Skin of body (tissue), 2 donors: ENCODE results near the gene GSTM4. TPM values are rescaled to one million over a fixed set of nuclear protein-coding genes. Genes with fewer than 3 reads are reported as not detected.

ENCODE experiments used
- DNase-seq: peaks from one replicate; lab custom pipeline; 2025; lab: John Stamatoyannopoulos, UW
- total RNA-seq: library from RNA; depleted of rRNA; stranded (reverse); fragments of >200 nt; gene quantifications from one replicate; pipeline ENCODE4 v1.2.3, GENCODE V29; 2014

The GSTM4 gene
- total RNA-seq, 1 donor from 2014 or later: 10.2 TPM

DNA sequence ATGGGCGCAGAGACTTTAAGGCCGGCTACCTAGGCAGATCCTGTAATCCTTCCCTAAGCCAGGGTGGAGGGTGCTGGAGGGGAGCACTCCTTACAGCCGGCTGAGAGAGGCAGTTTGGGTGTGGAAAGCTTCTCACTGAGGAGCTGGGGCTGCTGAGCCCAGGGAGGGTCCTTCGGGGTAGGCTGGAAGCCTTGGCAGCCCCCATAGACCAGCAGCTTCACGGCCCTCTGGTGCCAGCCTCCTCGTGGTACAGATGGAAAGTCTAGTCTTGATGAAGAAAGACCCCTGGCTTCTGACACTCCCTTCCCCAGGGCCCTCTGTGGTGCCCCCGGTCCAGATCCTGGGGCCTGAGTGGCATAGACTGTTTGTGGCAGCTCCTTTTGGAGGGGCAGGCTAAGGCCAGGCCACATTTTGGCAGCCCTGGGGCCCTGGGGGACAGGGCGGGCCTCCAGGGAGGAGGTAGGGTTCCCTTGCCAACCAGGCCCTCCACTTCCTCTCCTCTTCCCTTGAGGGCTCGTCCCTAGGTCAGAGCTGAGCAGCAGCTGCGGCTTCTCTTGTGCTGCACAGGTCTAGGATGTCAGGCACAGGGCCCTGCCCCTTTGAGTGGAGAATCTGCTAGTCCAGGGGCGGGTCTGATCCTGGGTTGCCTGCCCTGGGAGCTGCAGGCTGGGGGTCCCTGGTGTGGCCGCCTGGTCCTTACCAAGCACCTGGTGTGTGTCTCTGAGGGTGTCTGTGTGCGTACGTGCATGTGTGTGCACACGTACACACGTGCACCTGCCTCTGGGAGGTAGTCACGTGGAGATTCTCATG, 31.5 kb upstream of the GSTM4 start:
- no peak for DNase-seq

DNA sequence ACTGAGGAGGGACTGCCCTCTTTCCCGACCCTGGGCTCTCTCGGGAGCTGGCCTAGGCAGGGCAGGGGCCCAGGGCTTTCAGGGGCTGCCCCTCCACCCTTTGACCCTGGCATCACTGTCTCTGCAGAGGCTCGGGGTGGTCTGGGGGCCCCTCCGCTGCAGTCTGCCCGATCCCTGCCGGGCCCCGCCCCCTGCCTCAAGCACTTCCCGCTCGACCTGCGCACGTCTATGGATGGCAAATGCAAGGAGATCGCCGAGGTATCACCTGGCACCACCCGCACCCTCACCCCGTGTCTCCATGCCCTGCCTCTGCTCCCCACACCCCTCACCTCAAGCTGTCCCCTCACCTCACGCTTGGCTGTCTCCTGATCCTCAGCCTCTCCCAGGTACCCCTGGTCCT, 30.7 kb upstream of the GSTM4 start:
- no peak for DNase-seq

DNA sequence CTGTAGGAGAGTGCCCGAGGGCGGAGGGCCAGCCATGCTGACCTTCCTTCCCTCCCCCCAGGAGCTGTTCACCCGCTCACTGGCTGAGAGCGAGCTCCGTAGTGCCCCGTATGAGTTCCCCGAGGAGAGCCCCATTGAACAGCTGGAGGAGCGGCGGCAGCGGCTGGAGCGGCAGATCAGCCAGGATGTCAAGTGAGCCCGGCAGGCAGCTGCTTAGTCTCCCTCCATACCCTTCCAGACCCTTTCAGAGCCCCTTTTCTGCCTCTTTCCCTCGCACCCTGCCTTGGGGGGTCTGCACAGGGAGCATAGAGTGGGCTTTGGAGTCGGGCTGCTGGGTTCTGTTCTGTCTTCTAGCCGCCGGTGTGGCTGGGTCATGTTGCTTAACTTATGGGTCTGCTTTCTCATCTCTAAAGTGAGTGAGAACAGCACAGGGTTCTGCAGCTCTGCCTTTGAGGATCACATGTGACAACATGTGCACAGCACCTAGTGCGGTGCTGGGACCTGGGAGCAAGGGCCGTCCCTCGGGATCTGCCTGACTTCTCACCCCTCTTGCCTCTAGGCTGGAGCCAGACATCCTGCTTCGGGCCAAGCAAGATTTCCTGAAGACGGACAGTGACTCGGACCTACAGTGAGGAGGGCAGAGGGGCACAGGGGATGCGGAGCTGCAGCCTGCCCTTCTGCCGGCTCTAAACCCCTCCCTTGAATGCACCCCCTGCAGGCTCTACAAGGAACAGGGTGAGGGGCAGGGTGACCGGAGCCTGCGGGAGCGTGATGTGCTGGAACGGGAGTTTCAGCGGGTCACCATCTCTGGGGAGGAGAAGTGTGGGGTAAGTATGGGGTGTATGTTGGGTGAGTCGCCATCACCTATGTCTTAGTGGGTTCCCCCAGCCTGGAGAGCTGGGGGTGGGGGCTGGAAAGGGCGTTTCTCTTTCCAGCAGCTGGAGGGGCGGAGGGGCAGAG, 30.0 kb upstream of the GSTM4 start:
- no peak for DNase-seq

DNA sequence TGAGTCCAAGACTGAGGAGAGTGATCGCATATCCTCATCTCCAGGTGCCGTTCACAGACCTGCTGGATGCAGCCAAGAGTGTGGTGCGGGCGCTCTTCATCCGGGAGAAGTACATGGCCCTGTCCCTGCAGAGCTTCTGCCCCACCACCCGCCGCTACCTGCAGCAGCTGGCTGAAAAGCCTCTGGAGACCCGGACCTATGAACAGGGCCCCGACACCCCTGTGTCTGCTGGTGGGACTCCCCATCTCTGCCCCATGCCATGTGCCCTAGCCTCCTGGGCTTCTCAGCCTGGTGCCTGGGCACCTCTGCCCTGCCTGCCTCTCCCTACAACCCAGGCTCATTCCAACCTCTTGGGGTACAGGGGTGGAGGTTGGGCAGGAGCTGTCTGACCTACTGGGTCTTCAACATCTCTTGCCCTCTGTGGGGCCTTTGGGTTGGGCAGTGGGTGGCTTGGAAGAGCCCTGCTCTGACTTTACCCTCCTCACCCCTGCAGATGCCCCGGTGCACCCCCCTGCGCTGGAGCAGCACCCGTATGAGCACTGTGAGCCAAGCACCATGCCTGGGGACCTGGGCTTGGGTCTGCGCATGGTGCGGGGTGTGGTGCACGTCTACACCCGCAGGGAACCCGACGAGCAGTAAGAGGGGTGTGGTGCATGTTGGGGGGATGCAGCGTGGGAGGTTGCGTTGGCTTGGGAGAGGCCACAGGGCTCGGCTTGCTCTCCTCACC, 29.1 kb upstream of the GSTM4 start:
- no peak for DNase-seq

DNA sequence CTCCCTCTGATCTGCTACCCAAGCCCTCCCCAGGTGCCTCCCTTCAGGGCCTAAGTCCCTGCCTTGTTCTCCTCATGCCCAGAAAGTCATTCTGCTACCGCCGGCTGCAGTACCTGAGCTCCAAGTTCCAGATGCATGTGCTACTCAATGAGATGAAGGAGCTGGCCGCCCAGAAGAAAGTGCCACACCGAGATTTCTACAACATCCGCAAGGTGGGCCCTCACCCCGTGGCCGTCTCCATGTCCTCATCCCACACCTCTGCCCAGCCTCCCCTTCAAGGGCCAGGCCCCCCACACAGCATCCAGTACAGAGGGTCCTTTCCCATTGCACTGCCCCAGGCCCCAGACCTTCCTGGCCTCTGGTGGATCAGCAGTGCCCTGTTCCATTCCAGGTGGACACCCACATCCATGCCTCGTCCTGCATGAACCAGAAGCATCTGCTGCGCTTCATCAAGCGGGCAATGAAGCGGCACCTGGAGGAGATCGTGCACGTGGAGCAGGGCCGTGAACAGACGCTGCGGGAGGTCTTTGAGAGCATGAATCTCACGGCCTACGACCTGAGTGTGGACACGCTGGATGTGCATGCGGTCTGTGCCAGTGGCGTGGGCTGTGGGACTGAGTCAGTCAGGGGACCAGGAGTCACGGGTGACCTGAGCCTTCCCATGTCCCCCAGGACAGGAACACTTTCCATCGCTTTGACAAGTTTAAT, 28.1 kb upstream of the GSTM4 start:
- no peak for DNase-seq

DNA sequence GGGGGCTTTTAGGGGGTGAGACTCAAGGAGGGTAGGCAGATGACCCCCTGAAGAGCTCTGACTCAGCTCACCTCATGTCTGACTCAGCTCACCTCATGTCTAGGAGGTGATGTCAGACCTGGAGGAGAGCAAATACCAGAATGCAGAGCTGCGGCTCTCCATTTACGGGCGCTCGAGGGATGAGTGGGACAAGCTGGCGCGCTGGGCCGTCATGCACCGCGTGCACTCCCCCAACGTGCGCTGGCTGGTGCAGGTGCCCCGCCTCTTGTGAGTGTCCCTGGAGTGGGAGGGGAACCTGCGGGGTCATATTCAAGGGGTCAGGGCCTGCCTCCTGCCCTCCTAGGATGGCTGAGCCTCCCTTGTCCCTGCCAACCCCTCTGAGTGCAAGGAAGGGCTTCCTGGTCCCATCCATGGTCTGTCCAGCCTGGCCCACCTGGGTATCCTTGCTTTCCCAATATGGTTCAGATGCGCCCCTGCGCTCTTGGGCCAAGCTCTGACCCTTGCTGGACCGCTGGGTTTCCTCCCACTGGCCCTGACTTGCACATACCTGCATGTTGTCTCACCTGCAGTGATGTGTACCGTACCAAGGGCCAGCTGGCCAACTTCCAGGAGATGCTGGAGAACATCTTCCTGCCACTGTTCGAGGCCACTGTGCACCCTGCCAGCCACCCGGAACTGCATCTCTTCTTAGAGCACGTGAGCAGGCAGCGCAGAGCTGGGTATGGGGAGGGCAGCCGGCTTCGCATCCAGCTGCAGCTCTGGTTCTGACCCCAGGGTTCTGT, 27.2 kb upstream of the GSTM4 start:
- DNase-seq: no peak

DNA sequence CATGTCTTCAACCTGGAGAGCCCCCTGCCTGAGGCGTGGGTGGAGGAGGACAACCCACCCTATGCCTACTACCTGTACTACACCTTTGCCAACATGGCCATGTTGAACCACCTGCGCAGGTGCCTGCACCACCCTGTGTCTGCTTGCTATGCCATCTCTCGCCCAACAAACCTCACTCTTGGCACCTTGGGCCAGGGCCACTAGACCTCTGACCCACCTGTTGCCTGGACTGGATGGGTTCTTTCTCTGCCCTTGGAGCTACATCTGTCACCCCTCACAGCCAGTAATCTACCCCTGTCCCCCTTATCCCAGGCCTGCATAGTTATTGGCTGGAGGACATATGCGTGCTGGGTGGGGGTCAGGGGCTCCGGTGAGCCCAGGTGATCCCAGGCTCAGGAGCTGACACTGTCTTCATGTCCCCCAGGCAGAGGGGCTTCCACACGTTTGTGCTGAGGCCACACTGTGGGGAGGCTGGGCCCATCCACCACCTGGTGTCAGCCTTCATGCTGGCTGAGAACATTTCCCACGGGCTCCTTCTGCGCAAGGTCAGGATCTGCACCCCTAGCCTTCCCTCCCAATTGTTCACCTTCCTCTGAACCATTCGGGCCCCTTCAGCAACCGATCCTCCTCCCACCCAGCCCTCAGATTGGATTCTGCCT, 26.4 kb upstream of the GSTM4 start:
- DNase-seq: no peak

DNA sequence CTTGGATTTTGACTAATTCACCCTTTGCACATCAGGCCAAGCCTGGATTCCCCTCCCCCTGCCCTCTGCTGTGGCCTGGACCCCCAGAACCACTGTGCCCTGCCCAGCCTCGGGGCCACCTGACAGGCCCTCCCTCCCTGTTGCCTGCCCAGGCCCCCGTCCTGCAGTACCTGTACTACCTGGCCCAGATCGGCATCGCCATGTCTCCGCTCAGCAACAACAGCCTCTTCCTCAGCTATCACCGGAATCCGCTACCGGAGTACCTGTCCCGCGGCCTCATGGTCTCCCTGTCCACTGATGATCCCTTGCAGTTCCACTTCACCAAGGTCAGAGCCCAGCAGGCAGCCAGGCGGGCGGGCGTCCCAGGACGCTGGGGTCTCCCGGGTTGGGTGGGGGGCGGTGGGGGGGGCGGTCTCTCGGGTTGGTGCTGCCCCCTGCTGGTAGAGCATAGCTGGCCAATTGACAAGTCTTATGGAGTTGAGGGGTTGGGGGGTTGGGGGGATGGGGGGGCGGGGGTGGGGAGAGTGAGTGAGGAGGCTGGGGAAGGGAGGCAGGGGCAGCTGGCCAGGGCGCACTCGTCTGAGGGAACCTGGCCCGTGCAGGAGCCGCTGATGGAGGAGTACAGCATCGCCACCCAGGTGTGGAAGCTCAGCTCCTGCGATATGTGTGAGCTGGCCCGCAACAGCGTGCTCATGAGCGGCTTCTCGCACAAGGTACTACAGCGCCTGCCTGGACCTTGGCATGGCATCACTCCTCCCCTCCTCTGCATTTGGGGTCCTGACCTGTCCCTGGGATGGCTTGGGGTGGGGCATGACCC, 25.6 kb upstream of the GSTM4 start:
- no peak for DNase-seq

DNA sequence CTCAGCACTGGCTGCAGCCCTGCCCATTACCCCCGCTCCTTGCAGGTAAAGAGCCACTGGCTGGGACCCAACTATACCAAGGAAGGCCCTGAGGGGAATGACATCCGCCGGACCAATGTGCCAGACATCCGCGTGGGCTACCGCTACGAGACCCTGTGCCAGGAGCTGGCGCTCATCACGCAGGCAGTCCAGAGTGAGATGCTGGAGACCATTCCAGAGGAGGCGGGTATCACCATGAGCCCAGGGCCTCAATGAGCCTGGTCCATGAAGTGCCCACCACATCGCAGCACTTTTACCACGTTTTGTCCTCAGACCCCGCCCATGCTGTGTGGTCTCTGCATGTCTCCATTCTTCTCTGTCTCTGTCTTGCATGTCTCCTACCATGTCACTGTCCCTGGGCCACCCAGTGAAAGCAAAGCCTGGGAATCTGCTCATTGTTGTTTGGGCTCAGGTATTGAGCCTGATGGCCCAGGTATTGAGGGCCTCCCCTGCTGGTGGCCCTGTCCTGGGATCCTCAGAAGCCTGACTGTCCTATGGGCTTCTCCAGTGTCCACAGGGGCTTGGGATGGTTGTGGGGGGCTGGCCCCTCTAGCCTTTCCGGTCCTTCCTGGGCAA, 24.9 kb upstream of the GSTM4 start:
- no peak for DNase-seq

DNA sequence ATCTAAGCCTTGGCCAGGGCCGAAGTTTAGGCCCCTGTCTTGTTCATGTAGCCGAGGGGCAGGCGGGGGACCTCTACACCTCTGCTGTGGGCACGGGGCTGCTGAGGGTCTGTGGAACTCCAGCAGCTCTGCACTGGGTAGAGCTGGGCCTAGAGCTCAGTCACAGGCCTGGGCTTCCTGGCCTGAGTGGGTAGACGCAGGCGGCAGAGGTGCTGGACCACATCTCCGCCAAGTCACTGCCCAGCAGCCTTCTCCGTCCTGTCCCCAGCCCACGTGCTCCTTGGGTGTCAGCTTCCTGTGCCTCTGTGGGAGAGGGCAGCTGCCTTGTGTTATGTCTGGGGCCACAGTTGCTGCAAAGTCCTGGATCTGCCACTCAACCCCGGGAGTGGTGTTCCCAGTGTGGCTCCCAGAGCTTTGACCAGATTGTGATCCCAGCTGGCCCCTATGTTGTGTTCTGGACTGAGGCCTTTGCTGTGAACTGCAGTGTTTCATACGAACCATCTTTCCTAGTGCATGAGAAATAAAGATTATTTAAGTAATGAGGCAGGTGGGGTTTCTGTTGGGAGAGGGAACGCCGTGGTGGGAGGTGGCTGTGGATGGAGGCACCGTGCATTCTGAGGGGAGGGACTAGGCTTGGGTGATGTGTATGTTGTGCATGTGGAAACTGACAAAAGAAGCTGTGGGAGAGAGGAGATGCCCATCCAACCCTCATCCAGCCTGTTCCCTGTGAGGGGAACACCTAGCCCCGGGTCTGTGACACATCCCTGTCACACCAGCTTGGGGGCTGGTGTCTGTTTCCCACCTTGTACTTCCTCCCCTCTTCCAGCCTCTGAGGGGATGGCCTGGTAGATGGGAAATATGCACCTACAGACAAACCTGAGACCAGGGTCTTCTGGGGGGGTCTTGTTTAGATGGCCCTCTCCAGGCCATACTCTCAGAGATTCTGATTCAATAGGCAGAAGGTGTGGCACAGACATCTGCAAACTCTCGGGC, 24.1 kb upstream of the GSTM4 start:
- no peak for DNase-seq

DNA sequence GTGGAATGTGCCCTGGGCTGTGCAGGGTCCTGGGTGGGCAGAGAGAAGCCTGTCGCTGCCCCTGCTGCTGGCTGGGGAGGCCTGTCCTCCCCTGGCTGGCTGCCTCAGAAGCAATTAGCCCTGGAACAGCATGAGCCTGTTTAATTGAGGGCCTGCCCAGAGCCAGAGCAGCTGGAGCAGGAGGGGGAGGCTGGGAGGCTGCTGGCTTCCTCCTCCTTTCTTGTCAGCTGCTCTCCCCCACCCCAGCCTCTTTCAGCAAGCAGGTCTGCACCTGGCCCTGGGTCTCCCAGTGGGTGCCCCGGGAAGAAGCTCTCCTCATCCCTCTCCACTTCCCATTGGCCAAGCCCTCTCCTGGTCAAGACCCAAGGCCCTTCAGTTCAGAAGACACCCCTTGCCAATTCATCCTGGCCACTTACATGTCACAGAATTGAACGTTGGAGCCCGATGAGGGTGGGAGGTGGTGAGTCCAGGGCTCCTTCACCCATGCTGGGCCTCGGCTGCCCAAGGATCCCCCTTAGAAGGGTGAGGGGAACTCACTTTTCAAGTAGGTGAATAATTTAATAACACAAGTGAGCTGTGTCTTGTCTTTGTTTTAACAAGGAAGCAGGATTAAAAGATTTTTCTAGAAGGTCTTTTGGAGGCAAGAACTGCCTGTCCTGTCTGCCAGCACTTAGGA, 23.1 kb upstream of the GSTM4 start:
- no peak for DNase-seq

DNA sequence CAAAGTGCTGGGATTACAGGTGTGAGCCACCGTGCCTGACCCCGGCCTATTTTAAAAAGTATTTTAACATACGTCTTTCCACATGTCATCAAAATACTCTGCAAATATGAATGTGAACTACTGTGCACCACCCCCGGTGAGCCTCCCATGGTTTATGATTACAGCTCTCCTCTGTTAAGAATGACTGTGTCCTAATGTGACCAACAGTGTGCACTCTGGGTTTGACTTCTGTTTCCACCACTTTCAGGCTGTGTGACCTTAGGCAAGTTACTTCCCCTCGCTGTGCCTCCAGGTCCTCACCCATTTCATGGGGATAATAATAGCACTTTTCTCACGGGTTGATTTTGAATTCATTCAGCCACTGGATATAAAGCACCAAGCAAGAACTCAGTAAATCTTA, 21.6 kb upstream of the GSTM4 start:
- DNase-seq: no peak

DNA sequence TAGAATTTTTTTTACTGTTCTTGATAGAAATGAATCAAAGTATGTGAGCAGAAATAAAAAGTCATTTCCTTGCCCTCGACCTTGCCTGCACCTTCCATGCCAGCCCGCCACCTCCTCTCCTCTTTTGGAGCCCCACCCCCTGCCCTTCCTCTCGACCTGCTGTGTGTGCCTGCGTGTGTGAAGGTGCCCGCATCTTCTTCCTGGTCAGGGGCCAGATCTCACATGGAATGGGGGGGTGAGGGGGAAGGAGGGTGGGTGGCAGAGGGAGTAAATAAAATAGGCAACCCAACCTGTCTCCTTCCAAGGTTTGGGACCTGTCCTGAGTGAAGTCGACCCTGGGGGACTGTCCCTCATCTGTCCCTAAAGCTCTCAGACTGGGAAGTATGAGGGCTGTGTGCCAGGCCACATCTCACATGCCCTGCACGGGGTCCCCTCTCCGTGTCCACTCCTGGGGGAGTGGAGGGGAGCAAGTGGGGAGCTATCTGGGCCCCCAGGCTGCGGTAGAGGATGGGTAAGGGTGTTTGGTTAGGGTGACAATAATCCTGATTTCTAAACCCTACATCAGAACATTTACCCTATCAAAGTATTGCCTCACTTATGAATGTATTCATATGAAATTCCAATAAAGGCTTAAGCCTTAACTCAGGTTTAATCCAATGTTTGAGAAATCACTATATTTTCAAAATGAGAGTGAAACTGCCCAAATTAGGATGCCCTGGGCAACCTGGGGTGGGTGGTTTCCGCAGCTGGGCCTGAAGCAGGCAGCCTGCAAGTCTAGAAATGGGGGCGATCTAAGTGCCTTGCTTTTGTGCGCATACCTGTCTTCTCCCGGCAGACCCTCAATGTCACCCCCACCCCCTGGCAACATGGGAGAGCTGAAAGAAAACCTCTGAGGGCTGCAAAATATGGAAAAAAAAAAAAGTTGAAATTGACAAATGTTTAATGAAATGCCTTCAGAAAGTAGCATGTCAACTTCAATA, 20.8 kb upstream of the GSTM4 start:
- DNase-seq: no peak

DNA sequence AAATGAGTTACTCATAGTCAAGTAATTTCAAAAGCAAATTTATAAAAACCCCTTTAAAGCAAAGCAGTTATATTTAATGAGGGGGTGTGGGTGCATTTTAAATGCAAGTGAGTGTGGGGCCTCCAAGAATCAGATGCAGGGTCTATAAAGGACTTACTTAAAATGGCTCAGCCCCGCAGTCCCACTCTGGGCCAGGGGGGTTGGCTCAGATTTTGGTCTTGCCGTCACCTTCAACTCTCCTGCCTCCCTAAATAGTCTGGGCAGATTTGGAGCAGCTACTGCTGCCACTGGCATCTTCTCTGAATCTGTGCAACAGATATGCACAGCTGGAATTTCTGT, 20.1 kb upstream of the GSTM4 start:
- DNase-seq: no peak

DNA sequence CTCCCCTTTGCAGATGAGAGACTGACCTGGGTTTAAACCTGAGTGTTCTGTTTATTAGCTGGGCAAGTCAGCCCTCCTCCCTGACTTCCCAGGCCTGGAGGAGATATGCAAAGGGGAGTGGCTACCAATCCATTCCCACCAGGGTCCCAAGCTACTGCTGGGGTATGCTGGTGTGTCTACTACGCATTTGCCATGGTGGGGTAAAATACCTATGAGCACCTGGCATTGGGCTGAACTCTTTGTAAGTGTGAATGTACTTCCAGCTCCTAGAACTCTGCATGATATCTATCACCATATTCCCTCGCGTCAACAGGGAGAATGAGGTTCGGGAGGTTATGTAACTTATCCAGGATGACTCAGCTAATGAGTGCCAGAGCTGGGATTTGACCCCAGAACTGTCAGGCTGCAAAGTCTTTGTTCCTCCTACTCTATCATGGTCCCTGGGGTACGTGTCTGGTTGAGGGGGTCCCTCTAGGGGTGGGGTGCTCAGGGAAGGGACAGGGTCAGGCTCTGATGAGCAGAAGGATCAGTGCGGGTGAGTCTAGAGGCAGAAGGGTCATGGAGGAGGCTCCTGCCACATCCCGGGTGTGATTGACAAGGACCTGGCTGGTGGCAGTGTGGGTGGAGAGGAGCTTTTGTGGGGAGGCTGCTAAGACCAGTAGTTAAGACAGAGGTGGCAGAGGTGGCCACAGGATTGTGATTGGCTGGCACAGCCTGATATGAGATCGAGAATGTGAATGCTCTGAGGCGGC, 19.5 kb upstream of the GSTM4 start:
- DNase-seq: no peak
